Loucy (cell line): Measurements from ENCODE around the gene BBS2.

ENCODE experiments used
- CTCF ChIP-seq: fragments of 200-600 bp; sonication (generic); conservative IDR thresholded peaks from 2 replicates; pipeline ENCODE4 v1.5.1; 2014; ENCODE audit warnings: mild to moderate bottlenecking, antibody characterized with exemption, low read length
- EZH2phosphoT487 ChIP-seq: fragments of 200-600 bp; IDR thresholded peaks from 2 replicates; pipeline ENCODE4 v1.6.1; 2018; ENCODE audit warnings: antibody characterized with exemption, mild to moderate bottlenecking, moderate library complexity, borderline replicate concordance

GRCh38 chr16:56438038-56438437, 81.8 kb downstream of the BBS2 start:
- TF ChIP-seq CTCF (no peak), EZH2phosphoT487 (no peak)
